SK-N-MC (cell line): ENCODE data around the gene VPS11.
"Not testable (repeated sequence)": the region's sequence is repeated elsewhere in the genome, so short reads cannot be mapped to it uniquely, and the experiment has no call there.

Source experiments
- DNase-seq: peaks from one replicate; pipeline ENCODE4 v3.0.0-alpha.2; 2011; ENCODE audit warnings: low read depth, low spot score
- H3K27ac ChIP-seq: fragments of 200-600 bp; sonication (generic); 2 replicates; pipeline ENCODE4 v1.5.1; 2016; ENCODE audit warnings: mixed run types
- H3K36me3 ChIP-seq: fragments of 200-600 bp; sonication (generic); 2 replicates; pipeline ENCODE4 v1.6.1; 2017; ENCODE audit warnings: antibody characterized with exemption, low read length, mixed read lengths; ENCODE audit not compliant: insufficient read depth
- H3K4me3 ChIP-seq: fragments of 200-600 bp; sonication (generic); 2 replicates; pipeline ENCODE4 v1.5.1; 2016
- H3K9ac ChIP-seq: fragments of 200-600 bp; sonication (generic); 2 replicates; pipeline ENCODE4 v1.8.0; 2017; ENCODE audit warnings: mixed run types, mixed read lengths; ENCODE audit not compliant: insufficient read length
- H3K9me3 ChIP-seq: fragments of 200-600 bp; sonication (generic); 2 replicates; pipeline ENCODE4 v1.6.1; 2017; ENCODE audit warnings: low read depth, mild to moderate bottlenecking, antibody characterized with exemption, low read length, moderate library complexity, mixed read lengths
- EZH2 ChIP-seq: fragments of 200-600 bp; sonication (generic); IDR thresholded peaks from one replicate; pipeline ENCODE4 v1.6.1; 2017; ENCODE audit warnings: antibody characterized with exemption
- FOXP2 ChIP-seq: optimal IDR thresholded peaks from 2 replicates; pipeline ENCODE3; 2011; ENCODE audit warnings: mild to moderate bottlenecking, moderate library complexity; ENCODE audit not compliant: insufficient read depth; ENCODE audit errors: extremely low read length, control extremely low read depth
- POLR2AphosphoS5 ChIP-seq: IDR thresholded peaks from 2 replicates; pipeline ENCODE4 v1.6.1; 2012; ENCODE audit warnings: mild to moderate bottlenecking, low read depth, low read length, borderline replicate concordance

The VPS11 gene

GRCh38 chr11:119101759-119102423, 34.3 kb downstream of the VPS11 start, which contains the start of gene DPAGT1:
TSS of gene DPAGT1 (minus strand) at chr11:119101853. CDS start at chr11:119101655, 198 bp downstream.
- H3K9me3 ChIP-seq: no peaks in the 10 kb centered on the region
- H3K36me3 ChIP-seq: peaks cover 23% of the 10 kb centered on the region
- peak within 1 kb of the TSS; percentile 95 for H3K4me3 ChIP-seq
- peak; percentile 89 for DNase-seq
- peak within 1 kb of the TSS; percentile 100 for H3K27ac ChIP-seq
- peak; percentile 78 for TF ChIP-seq FOXP2
- TF ChIP-seq POLR2AphosphoS5: 0 out of 2 replicates have a peak, but pooled peaks have one; percentile 40
- no peak for TF ChIP-seq EZH2
- H3K9ac ChIP-seq: peak within 1 kb of the TSS; percentile 96

- not testable (repeated sequence) for H3K4me3 ChIP-seq, H3K9ac ChIP-seq, H3K9me3 ChIP-seq, DNase-seq
- Histone ChIP-seq H3K27ac (peak overlapping the region; percentile 100; the same call in 1 of the 2 replicates), H3K36me3 (peaks cover 10% of the 10 kb centered on the region)
Measured at GRCh38 chr11:119103161-119103664, 35.6 kb downstream of the VPS11 start.

- no peak for DNase-seq
- H3K27ac ChIP-seq: no peak overlapping the region
- peaks cover 5% of the 10 kb centered on the region; the same call in 1 of the 2 replicates for H3K36me3 ChIP-seq
- no peak overlapping the region for H3K4me3 ChIP-seq
- no peaks in the 10 kb centered on the region for H3K9me3 ChIP-seq
- TF ChIP-seq POLR2AphosphoS5: no peak
- no peak for TF ChIP-seq FOXP2
- H3K9ac ChIP-seq: no peak overlapping the region
Measured at GRCh38 chr11:119103793-119104192, 36.2 kb downstream of the VPS11 start.

- DNase-seq: no peak
- Histone ChIP-seq H3K9ac (peak within 1 kb of the TSS; percentile 75), H3K9me3 (no peaks in the 10 kb centered on the region), H3K27ac (peak within 1 kb of the TSS; percentile 81), H3K36me3 (peaks cover 10% of the 10 kb centered on the region), H3K4me3 (peak within 1 kb of the TSS; percentile 92)
- TF ChIP-seq POLR2AphosphoS5: peak; percentile 75
- TF ChIP-seq EZH2: no peak
Measured at GRCh38 chr11:119106564-119107537, 39.2 kb downstream of the VPS11 start, which contains the start of gene C2CD2L. TSS of gene C2CD2L (plus strand) at chr11:119107344. CDS start at chr11:119107742, 398 bp downstream.

GRCh38 chr11:119107538-119108145, 40.0 kb downstream of the VPS11 start:
- Histone ChIP-seq H3K27ac (no peak overlapping the region; the same call in 1 of the 2 replicates), H3K4me3 (peak overlapping the region; percentile 92), H3K9ac (peak overlapping the region; percentile 75), H3K36me3 (peaks cover 13% of the 10 kb centered on the region), H3K9me3 (no peaks in the 10 kb centered on the region)
- no peak for DNase-seq
- no peak for TF ChIP-seq EZH2
- no peak for TF ChIP-seq POLR2AphosphoS5
- no peak for TF ChIP-seq FOXP2

- H3K9me3 ChIP-seq: no peaks in the 10 kb centered on the region
- H3K9ac ChIP-seq: peak overlapping the region; percentile 75
- no peak for DNase-seq
- H3K4me3 ChIP-seq: peak overlapping the region; percentile 92
- TF ChIP-seq POLR2AphosphoS5 (no peak), EZH2 (no peak), FOXP2 (no peak)
- H3K36me3 ChIP-seq: peaks cover 16% of the 10 kb centered on the region
- no peak overlapping the region; the same call in 1 of the 2 replicates for H3K27ac ChIP-seq
Measured at GRCh38 chr11:119108146-119108856, 40.7 kb downstream of the VPS11 start.

- Histone ChIP-seq H3K9ac (no peak overlapping the region), H3K4me3 (peak overlapping the region; percentile 92), H3K27ac (no peak overlapping the region), H3K9me3 (no peaks in the 10 kb centered on the region), H3K36me3 (peaks cover 16% of the 10 kb centered on the region)
- DNase-seq: no peak
- TF ChIP-seq EZH2: no peak
- TF ChIP-seq FOXP2: no peak
- no peak for TF ChIP-seq POLR2AphosphoS5
Measured at GRCh38 chr11:119108857-119109221, 41.2 kb downstream of the VPS11 start.
